Measurements from ENCODE around the gene FAIM2.
"Not testable (repeated sequence)": the region's sequence is repeated elsewhere in the genome, so short reads cannot be mapped to it uniquely, and the experiment has no call there.

- TF ChIP-seq ZFP3 (CRISPR knock-in tag; IDR thresholded peaks at IDR 0.05); ARNTL (CRISPR knock-in tag; IDR thresholded peaks at IDR 0.05; ENCODE audit: borderline replicate concordance, low read depth); ZNF70 (CRISPR knock-in tag; IDR thresholded peaks at IDR 0.05); ESRRG (CRISPR knock-in tag; IDR thresholded peaks at IDR 0.05): not testable (repeated sequence)
- TF ChIP-seq, protein P1, sequence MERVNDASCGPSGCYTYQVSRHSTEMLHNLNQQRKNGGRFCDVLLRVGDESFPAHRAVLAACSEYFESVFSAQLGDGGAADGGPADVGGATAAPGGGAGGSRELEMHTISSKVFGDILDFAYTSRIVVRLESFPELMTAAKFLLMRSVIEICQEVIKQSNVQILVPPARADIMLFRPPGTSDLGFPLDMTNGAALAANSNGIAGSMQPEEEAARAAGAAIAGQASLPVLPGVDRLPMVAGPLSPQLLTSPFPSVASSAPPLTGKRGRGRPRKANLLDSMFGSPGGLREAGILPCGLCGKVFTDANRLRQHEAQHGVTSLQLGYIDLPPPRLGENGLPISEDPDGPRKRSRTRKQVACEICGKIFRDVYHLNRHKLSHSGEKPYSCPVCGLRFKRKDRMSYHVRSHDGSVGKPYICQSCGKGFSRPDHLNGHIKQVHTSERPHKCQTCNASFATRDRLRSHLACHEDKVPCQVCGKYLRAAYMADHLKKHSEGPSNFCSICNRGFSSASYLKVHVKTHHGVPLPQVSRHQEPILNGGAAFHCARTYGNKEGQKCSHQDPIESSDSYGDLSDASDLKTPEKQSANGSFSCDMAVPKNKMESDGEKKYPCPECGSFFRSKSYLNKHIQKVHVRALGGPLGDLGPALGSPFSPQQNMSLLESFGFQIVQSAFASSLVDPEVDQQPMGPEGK (CRISPR knock-in tag; IDR thresholded peaks at IDR 0.05; ENCODE audit: borderline replicate concordance) = not testable (repeated sequence)
Observed at GRCh38 chr12:49855890-49856289, 47.8 kb downstream of the FAIM2 start.
